H1 (cell line): ENCODE data around the gene NMT2. TPM values are rescaled to one million over a fixed set of nuclear protein-coding genes. Genes with fewer than 3 reads are reported as not detected.

ENCODE experiments used
- CHD2 ChIP-seq: IDR thresholded peaks from 2 replicates; pipeline ENCODE4 v1.6.1; 2012; ENCODE audit warnings: low read length, improper control_type of control experiment
- EGR1 ChIP-seq: IDR thresholded peaks from 2 replicates; pipeline ENCODE4 v1.6.1; 2011; ENCODE audit warnings: low read depth, low read length, borderline replicate concordance
- NANOG ChIP-seq: IDR thresholded peaks from 2 replicates; pipeline ENCODE4 v1.6.1; 2011; ENCODE audit warnings: low read length, low read depth, mild to moderate bottlenecking, inconsistent platforms; ENCODE audit not compliant: insufficient read depth, poor library complexity, severe bottlenecking
- POLR2A ChIP-seq, 2 experiments: IDR thresholded peaks; 1 replicate in 1 of 2; 2 replicates in 1 of 2; pipeline ENCODE4 v1.6.1; 2011; ENCODE audit warnings: low read depth in 2 of 2, low read length in 2 of 2, mild to moderate bottlenecking in 2 of 2; ENCODE audit errors: control extremely low read depth in 1 of 2
- SIRT6 ChIP-seq: IDR thresholded peaks from one replicate; pipeline ENCODE4 v1.7.1; 2012; ENCODE audit warnings: low read length, inconsistent platforms
- polyA plus RNA-seq, 7 experiments: library from polyadenylated mRNA; depleted of rRNA in 3 of 7; stranded (reverse) in 5 of 7; unstranded in 2 of 7; fragments of >200 nt in 5 of 7; fragments of 200-250 nt in 2 of 7; gene quantifications; 1 replicate in 5 of 7; 2 replicates in 1 of 7; 4 replicates in 1 of 7; pipeline versions ENCODE4 v1.2.1 to v1.2.3, GENCODE V29; 2011 to 2013; ENCODE audit warnings: missing spikeins in 2 of 7, mixed read lengths in 2 of 7
- total RNA-seq: library from RNA; stranded (reverse); fragmentation: NEBNext Ultra II Directional; extraction: Animal tissue kit (Norgen Biotek cat#: 25700); gene quantifications from 2 replicates; pipeline ENCODE4 v1.2.1, GENCODE V29; 2021
- TF ChIP-seq, protein P1 (sequence below): fragments of 300-600 bp; sonication (generic); IDR thresholded peaks from 2 replicates; pipeline ENCODE4 v1.7.1; 2012; ENCODE audit warnings: low read length, moderate library complexity, mild to moderate bottlenecking, inconsistent platforms; ENCODE audit not compliant: insufficient replicate concordance

NMT2 gene
- total and polyA plus RNA-seq, 2 of the 8 experiments (the other 6 are each of a cell fraction or from before 2014, with no cell fraction given) = 4.4 to 15.4 TPM

DNA sequence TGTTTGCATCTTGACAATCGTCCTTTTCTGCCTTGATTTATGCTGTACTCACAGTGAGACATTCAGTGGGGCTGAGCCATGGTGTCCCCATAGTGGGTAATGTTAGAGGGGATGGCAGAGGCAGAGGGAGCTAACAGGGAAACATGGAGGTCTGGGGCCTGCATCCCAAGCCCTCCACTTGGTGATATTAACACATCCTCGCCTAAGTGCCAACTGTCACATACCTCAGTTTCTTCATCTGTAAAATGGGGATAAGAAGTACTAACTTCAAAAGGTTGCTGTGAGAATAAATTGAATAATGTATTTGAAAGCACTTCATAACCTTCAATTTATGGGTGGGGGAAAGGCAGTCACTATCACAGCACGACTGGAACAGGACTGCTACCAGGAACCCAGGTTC, 43.6 kb downstream of the NMT2 start (continued):
- TF ChIP-seq, protein P1, sequence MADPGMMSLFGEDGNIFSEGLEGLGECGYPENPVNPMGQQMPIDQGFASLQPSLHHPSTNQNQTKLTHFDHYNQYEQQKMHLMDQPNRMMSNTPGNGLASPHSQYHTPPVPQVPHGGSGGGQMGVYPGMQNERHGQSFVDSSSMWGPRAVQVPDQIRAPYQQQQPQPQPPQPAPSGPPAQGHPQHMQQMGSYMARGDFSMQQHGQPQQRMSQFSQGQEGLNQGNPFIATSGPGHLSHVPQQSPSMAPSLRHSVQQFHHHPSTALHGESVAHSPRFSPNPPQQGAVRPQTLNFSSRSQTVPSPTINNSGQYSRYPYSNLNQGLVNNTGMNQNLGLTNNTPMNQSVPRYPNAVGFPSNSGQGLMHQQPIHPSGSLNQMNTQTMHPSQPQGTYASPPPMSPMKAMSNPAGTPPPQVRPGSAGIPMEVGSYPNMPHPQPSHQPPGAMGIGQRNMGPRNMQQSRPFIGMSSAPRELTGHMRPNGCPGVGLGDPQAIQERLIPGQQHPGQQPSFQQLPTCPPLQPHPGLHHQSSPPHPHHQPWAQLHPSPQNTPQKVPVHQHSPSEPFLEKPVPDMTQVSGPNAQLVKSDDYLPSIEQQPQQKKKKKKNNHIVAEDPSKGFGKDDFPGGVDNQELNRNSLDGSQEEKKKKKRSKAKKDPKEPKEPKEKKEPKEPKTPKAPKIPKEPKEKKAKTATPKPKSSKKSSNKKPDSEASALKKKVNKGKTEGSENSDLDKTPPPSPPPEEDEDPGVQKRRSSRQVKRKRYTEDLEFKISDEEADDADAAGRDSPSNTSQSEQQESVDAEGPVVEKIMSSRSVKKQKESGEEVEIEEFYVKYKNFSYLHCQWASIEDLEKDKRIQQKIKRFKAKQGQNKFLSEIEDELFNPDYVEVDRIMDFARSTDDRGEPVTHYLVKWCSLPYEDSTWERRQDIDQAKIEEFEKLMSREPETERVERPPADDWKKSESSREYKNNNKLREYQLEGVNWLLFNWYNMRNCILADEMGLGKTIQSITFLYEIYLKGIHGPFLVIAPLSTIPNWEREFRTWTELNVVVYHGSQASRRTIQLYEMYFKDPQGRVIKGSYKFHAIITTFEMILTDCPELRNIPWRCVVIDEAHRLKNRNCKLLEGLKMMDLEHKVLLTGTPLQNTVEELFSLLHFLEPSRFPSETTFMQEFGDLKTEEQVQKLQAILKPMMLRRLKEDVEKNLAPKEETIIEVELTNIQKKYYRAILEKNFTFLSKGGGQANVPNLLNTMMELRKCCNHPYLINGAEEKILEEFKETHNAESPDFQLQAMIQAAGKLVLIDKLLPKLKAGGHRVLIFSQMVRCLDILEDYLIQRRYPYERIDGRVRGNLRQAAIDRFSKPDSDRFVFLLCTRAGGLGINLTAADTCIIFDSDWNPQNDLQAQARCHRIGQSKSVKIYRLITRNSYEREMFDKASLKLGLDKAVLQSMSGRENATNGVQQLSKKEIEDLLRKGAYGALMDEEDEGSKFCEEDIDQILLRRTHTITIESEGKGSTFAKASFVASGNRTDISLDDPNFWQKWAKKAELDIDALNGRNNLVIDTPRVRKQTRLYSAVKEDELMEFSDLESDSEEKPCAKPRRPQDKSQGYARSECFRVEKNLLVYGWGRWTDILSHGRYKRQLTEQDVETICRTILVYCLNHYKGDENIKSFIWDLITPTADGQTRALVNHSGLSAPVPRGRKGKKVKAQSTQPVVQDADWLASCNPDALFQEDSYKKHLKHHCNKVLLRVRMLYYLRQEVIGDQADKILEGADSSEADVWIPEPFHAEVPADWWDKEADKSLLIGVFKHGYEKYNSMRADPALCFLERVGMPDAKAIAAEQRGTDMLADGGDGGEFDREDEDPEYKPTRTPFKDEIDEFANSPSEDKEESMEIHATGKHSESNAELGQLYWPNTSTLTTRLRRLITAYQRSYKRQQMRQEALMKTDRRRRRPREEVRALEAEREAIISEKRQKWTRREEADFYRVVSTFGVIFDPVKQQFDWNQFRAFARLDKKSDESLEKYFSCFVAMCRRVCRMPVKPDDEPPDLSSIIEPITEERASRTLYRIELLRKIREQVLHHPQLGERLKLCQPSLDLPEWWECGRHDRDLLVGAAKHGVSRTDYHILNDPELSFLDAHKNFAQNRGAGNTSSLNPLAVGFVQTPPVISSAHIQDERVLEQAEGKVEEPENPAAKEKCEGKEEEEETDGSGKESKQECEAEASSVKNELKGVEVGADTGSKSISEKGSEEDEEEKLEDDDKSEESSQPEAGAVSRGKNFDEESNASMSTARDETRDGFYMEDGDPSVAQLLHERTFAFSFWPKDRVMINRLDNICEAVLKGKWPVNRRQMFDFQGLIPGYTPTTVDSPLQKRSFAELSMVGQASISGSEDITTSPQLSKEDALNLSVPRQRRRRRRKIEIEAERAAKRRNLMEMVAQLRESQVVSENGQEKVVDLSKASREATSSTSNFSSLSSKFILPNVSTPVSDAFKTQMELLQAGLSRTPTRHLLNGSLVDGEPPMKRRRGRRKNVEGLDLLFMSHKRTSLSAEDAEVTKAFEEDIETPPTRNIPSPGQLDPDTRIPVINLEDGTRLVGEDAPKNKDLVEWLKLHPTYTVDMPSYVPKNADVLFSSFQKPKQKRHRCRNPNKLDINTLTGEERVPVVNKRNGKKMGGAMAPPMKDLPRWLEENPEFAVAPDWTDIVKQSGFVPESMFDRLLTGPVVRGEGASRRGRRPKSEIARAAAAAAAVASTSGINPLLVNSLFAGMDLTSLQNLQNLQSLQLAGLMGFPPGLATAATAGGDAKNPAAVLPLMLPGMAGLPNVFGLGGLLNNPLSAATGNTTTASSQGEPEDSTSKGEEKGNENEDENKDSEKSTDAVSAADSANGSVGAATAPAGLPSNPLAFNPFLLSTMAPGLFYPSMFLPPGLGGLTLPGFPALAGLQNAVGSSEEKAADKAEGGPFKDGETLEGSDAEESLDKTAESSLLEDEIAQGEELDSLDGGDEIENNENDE = no peak
- TF ChIP-seq POLR2A (IDR thresholded peaks at IDR 0.05; ENCODE audit: control extremely low read depth in 1 of 2, low read depth in 2 of 2, low read length in 2 of 2) (no peak), CHD2 (no peak), NANOG (no peak), EGR1 (no peak), SIRT6 (no peak)
